H1 (cell line): ENCODE measurements around the gene EEF1AKMT2. TPM values are rescaled to one million over a fixed set of nuclear protein-coding genes. Genes with fewer than 3 reads are reported as not detected.
A peak's percentile ranks its signal among the peaks of the same experiment; 100 is the strongest.

ENCODE experiments used
- CTCF ChIA-PET: fragments of 300-600 bp; sonication (Branson Sonifier 250); formaldehyde crosslinking; loops from one replicate; lab custom pipeline; 2021; ENCODE audit not compliant: partially characterized antibody; lab: Charles Lee
- POLR2A ChIA-PET: fragments of 300-600 bp; sonication (Branson Sonifier 250); formaldehyde crosslinking; loops from one replicate; lab custom pipeline; 2021; ENCODE audit warnings: inconsistent platforms; ENCODE audit not compliant: partially characterized antibody; lab: Charles Lee
- DNase-seq, 2 experiments: peaks; one replicate each; pipeline versions ENCODE4 v3.0.0 to v3.0.0-alpha.2; 2010 to 2022; ENCODE audit warnings: low spot score in 2 of 2, low read depth in 1 of 2, mixed read lengths in 1 of 2
- FAIRE-seq: peaks from 2 replicates; lab custom pipeline; 2011; peaks lifted over from hg19 to GRCh38; lab: Jason Lieb, UNC
- H2AFZ ChIP-seq: 2 replicates; pipeline ENCODE4 v1.8.1; 2012; ENCODE audit warnings: low read length, inconsistent platforms
- H2AK5ac ChIP-seq: 2 replicates; pipeline ENCODE4 v1.6.1; 2013; ENCODE audit warnings: low read depth, low read length
- H2BK120ac ChIP-seq: replicated peaks from 2 replicates; pipeline ENCODE3; 2013; ENCODE audit warnings: low read depth, low read length, inconsistent platforms
- H2BK12ac ChIP-seq: 2 replicates; pipeline ENCODE4 v1.6.1; 2013; ENCODE audit warnings: low read depth, low read length
- H2BK15ac ChIP-seq: 2 replicates; pipeline ENCODE4 v1.6.1; 2013; ENCODE audit warnings: low read length
- H2BK20ac ChIP-seq: 2 replicates; pipeline ENCODE4 v1.6.1; 2013; ENCODE audit warnings: low read length
- H2BK5ac ChIP-seq: 2 replicates; pipeline ENCODE4 v1.6.1; 2013; ENCODE audit warnings: low read depth, low read length
- H3K14ac ChIP-seq: 2 replicates; pipeline ENCODE4 v1.6.1; 2013; ENCODE audit warnings: inconsistent platforms; ENCODE audit not compliant: insufficient read length
- H3K18ac ChIP-seq: 2 replicates; pipeline ENCODE4 v1.6.1; 2013; ENCODE audit warnings: low read length; ENCODE audit errors: extremely low read depth
- H3K23ac ChIP-seq: 2 replicates; pipeline ENCODE4 v1.6.1; 2013; ENCODE audit warnings: inconsistent platforms; ENCODE audit not compliant: insufficient read length
- H3K23me2 ChIP-seq: 2 replicates; pipeline ENCODE4 v1.6.1; 2013; ENCODE audit warnings: low read depth, low read length
- H3K27ac ChIP-seq: 2 replicates; pipeline ENCODE4 v1.6.1; 2011; ENCODE audit warnings: low read depth, low read length, inconsistent platforms
- H3K27me3 ChIP-seq, 4 experiments: replicated peaks in 1 of 4; 1 replicate in 1 of 4; 2 replicates in 3 of 4; pipeline versions ENCODE4 v1.6.1 to v1.8.1; 2011 to 2013; ENCODE audit warnings: low read length in 3 of 4, mild to moderate bottlenecking in 3 of 4, inconsistent platforms in 2 of 4, mixed read lengths in 2 of 4, moderate library complexity in 1 of 4; ENCODE audit not compliant: control insufficient read depth in 3 of 4, insufficient read depth in 3 of 4; ENCODE audit errors: extremely low read depth in 1 of 4
- H3K36me3 ChIP-seq, 4 experiments: 2 replicates each; pipeline versions ENCODE4 v1.6.1 to v1.8.1; 2011 to 2013; ENCODE audit warnings: mild to moderate bottlenecking in 4 of 4, low read length in 3 of 4, moderate library complexity in 2 of 4, control low read depth in 1 of 4, inconsistent platforms in 1 of 4; ENCODE audit not compliant: insufficient read depth in 4 of 4, control insufficient read depth in 2 of 4
- H3K4ac ChIP-seq: replicated peaks from 2 replicates; pipeline ENCODE3; 2013; ENCODE audit warnings: low read length, low read depth, mixed read lengths, inconsistent platforms; ENCODE audit not compliant: insufficient read length
- H3K4me1 ChIP-seq, 4 experiments: replicated peaks in 1 of 4; 1 replicate in 1 of 4; 2 replicates in 3 of 4; pipeline versions ENCODE4 v1.6.1 to v1.8.1; 2011 to 2013; ENCODE audit warnings: low read length in 3 of 4, inconsistent platforms in 2 of 4, mixed read lengths in 1 of 4; ENCODE audit not compliant: insufficient read depth in 4 of 4, control insufficient read depth in 3 of 4
- H3K4me2 ChIP-seq, 2 experiments: 2 replicates each; pipeline versions ENCODE4 v1.6.1 to v1.8.1; 2011 to 2013; ENCODE audit warnings: low read depth in 2 of 2, low read length in 2 of 2, control low read depth in 1 of 2, inconsistent platforms in 1 of 2, mild to moderate bottlenecking in 1 of 2; ENCODE audit not compliant: insufficient read depth in 1 of 2
- H3K4me3 ChIP-seq, 4 experiments: fragments of 200-600, 300-600 bp in 1 of 4; sonication (generic), shearing (Covaris generic), sonication (Bioruptor Twin) in 1 of 4; 2 replicates each; pipeline versions ENCODE4 v1.5.1 to v1.8.1; 2011 to 2016; ENCODE audit warnings: low read length in 4 of 4, low read depth in 3 of 4, control low read depth in 2 of 4, inconsistent platforms in 2 of 4, mild to moderate bottlenecking in 2 of 4, mixed read lengths in 1 of 4, moderate library complexity in 1 of 4; ENCODE audit not compliant: insufficient read depth in 2 of 4; ENCODE audit errors: extremely low read depth in 1 of 4
- H3K56ac ChIP-seq: replicated peaks from 2 replicates; pipeline ENCODE3; 2013; ENCODE audit warnings: low read depth, mild to moderate bottlenecking, mixed read lengths, low read length, inconsistent platforms; ENCODE audit not compliant: insufficient read length
- H3K79me1 ChIP-seq: 2 replicates; pipeline ENCODE4 v1.6.1; 2013; ENCODE audit warnings: low read depth, low read length, control low read depth
- H3K79me2 ChIP-seq, 2 experiments: 2 replicates each; pipeline versions ENCODE4 v1.6.1 to v1.8.1; 2012 to 2013; ENCODE audit warnings: low read length in 2 of 2, mild to moderate bottlenecking in 2 of 2, inconsistent platforms in 1 of 2; ENCODE audit not compliant: insufficient read depth in 2 of 2, control insufficient read depth in 1 of 2
- H3K9ac ChIP-seq, 4 experiments: replicated peaks in 1 of 4; 1 replicate in 1 of 4; 2 replicates in 3 of 4; pipeline versions ENCODE4 v1.6.1 to v1.8.1; 2011 to 2013; ENCODE audit warnings: low read depth in 3 of 4, low read length in 3 of 4, control low read depth in 2 of 4, mild to moderate bottlenecking in 2 of 4, moderate library complexity in 2 of 4, inconsistent platforms in 1 of 4; ENCODE audit errors: extremely low read depth in 1 of 4
- H3K9me3 ChIP-seq, 2 experiments: 2 replicates each; pipeline versions ENCODE4 v1.6.1 to v1.8.1; 2012 to 2013; ENCODE audit warnings: mild to moderate bottlenecking in 2 of 2, moderate library complexity in 2 of 2, control low read depth in 1 of 2, inconsistent platforms in 1 of 2, low read depth in 1 of 2, low read length in 1 of 2, mixed read lengths in 1 of 2; ENCODE audit not compliant: insufficient read depth in 2 of 2
- H4K20me1 ChIP-seq, 2 experiments: replicated peaks in 1 of 2; 2 replicates each; pipeline versions ENCODE3 to v1.8.1; 2011 to 2013; ENCODE audit warnings: inconsistent platforms in 2 of 2, low read length in 2 of 2, mild to moderate bottlenecking in 1 of 2; ENCODE audit not compliant: insufficient read depth in 2 of 2, control insufficient read depth in 1 of 2
- H4K5ac ChIP-seq: 2 replicates; pipeline ENCODE4 v1.6.1; 2013; ENCODE audit warnings: low read length, low read depth, mixed read lengths, inconsistent platforms; ENCODE audit not compliant: insufficient read length
- H4K8ac ChIP-seq: 2 replicates; pipeline ENCODE4 v1.8.0; 2013; ENCODE audit warnings: mild to moderate bottlenecking, moderate library complexity, low read length, inconsistent platforms; ENCODE audit not compliant: insufficient read depth; ENCODE audit errors: extremely low read depth
- H4K91ac ChIP-seq: replicated peaks from 2 replicates; pipeline ENCODE3; 2013; ENCODE audit warnings: low read length, mixed read lengths, inconsistent platforms; ENCODE audit not compliant: insufficient read length
- CHD2 ChIP-seq: IDR thresholded peaks from 2 replicates; pipeline ENCODE4 v1.6.1; 2012; ENCODE audit warnings: low read length, improper control_type of control experiment
- CTBP2 ChIP-seq: IDR thresholded peaks from 2 replicates; pipeline ENCODE4 v1.7.0; 2011; ENCODE audit warnings: borderline replicate concordance, mild to moderate bottlenecking, moderate library complexity, mixed read lengths, low read length; ENCODE audit not compliant: insufficient read depth, insufficient read length
- JUN ChIP-seq: IDR thresholded peaks from 2 replicates; pipeline ENCODE4 v1.6.1; 2011; ENCODE audit warnings: low read depth, mild to moderate bottlenecking, improper control_type of control experiment, low read length
- SAP30 ChIP-seq: fragments of 300-600 bp; sonication (generic); IDR thresholded peaks from 2 replicates; pipeline ENCODE4 v1.7.1; 2012; ENCODE audit warnings: low read length, moderate library complexity, mild to moderate bottlenecking, inconsistent platforms; ENCODE audit not compliant: insufficient read depth, insufficient replicate concordance
- SP1 ChIP-seq: IDR thresholded peaks from 2 replicates; pipeline ENCODE4 v1.6.1; 2011; ENCODE audit warnings: low read depth, low read length
- SP4 ChIP-seq: IDR thresholded peaks from 2 replicates; pipeline ENCODE4 v1.6.1; 2012; ENCODE audit warnings: low read length, inconsistent platforms
- TCF12 ChIP-seq: IDR thresholded peaks from 2 replicates; pipeline ENCODE4 v1.6.1; 2011; ENCODE audit warnings: low read depth, mild to moderate bottlenecking, low read length
- WGBS, 2 experiments: shearing (Covaris generic) in 1 of 2; methylation state at CpG; one replicate each; pipeline versions ENCODE4 v1.1.6 to v1.1.7; 2013 to 2015; ENCODE audit warnings: low lambda C conversion rate in 2 of 2, mixed read lengths in 2 of 2, inconsistent platforms in 1 of 2, low coverage in 1 of 2, missing lambda C conversion rate in 1 of 2; ENCODE audit not compliant: insufficient replicate concordance in 2 of 2, insufficient coverage in 1 of 2, insufficient read length in 1 of 2; ENCODE audit errors: extremely low coverage in 1 of 2, missing lambda C conversion rate in 1 of 2; 5-methylcytosine and 5-hydroxymethylcytosine counted together
- polyA plus RNA-seq, 7 experiments: library from polyadenylated mRNA; depleted of rRNA in 3 of 7; stranded (reverse) in 5 of 7; unstranded in 2 of 7; fragments of >200 nt in 5 of 7; fragments of 200-250 nt in 2 of 7; gene quantifications; 1 replicate in 5 of 7; 2 replicates in 1 of 7; 4 replicates in 1 of 7; pipeline versions ENCODE4 v1.2.1 to v1.2.3, GENCODE V29; 2011 to 2013; ENCODE audit warnings: missing spikeins in 2 of 7, mixed read lengths in 2 of 7
- total RNA-seq: library from RNA; stranded (reverse); fragmentation: NEBNext Ultra II Directional; extraction: Animal tissue kit (Norgen Biotek cat#: 25700); gene quantifications from 2 replicates; pipeline ENCODE4 v1.2.1, GENCODE V29; 2021

The EEF1AKMT2 gene
- total and polyA plus RNA-seq, 2 of the 8 experiments (the other 6 are each of a cell fraction or from before 2014, with no cell fraction given): 9.8 to 26.8 TPM

DNA sequence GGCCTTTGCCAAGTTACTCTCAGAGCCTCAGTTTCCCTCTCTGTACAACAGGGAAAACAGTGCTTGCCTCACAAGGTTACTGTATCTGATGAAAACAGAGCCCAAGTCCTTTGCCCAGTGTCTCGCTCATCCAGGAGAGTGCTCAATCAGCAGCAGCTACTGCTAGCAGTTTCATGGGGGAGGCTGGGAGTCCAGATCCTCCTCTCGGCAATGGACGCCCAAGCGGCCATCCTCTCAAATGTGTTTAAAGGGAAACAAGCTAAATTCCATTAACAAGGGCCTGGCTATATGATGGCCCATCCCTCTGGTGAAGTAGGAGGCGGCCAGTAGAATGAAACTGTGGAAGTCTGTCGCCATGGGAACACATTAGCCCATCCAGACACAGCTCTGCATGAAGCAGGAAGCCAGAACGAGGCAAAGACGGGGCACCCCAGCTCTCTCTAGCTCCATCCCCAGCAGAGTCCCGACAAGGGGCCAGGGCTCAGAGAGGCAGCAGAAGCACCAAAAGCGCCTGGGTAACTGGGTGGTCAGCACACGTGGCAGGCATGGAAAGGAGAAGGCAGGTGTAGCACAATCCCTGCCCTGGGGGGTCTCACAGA, 82.7 kb downstream of the EEF1AKMT2 start:
- Histone ChIP-seq H3K4me3 (no peak overlapping the region), H3K79me1 (no peaks in the 10 kb centered on the region; the same call in 1 of the 2 replicates), H3K4me2 (0 out of 4 replicates have a peak overlapping the region, but pooled peaks of 1 of the 2 experiments have one; percentile 4), H3K4me1 (peaks cover 3 to 21% (median 13%) of the 10 kb centered on the region in 4 experiments; a peak in 6 of 7 replicates), H3K4ac (no peak overlapping the region), H2BK12ac (no peak overlapping the region), H3K23me2 (no peaks in the 10 kb centered on the region), H3K9ac (peak overlapping the region in 1 of 4 experiments; percentile 28; a peak in 1 of 7 replicates), H2BK120ac (no peak overlapping the region), H2BK5ac (0 out of 2 replicates have a peak overlapping the region, but pooled peaks have one; percentile 27), H3K23ac (no peak overlapping the region), H2BK15ac (no peak overlapping the region), H3K27ac (no peak overlapping the region), H2BK20ac (no peak overlapping the region), H4K8ac (no peak overlapping the region), H4K20me1 (peaks cover 3 to 13% of the 10 kb centered on the region in 2 experiments), H3K9me3 (no peaks in the 10 kb centered on the region), H3K36me3 (no peaks in the 10 kb centered on the region), H3K27me3 (no peaks in the 10 kb centered on the region), H3K14ac (no peak overlapping the region), H2AFZ (no peak overlapping the region), H3K18ac (no peak overlapping the region; the same call in 1 of the 2 replicates), H3K56ac (no peak overlapping the region), H2AK5ac (no peak overlapping the region), H3K79me2 (no peaks in the 10 kb centered on the region), H4K5ac (no peak overlapping the region), H4K91ac (no peak overlapping the region)
- FAIRE-seq (no peak), DNase-seq (no peak)
- POLR2A ChIA-PET: interaction anchor here (0.8 kb wide), 1 partner anchor 23 kb away, joined by 3 read pairs; no protein-coding TSS in a partner anchor
- WGBS, 2 experiments: 70% methylated on average over 11 of the region's 11 CpGs; no CpG with 5 or more reads in 1 of the 2 experiments
- CTCF ChIA-PET: interaction anchor here (0.6 to 3.3 kb wide), 10 partner anchors 10 to 216 kb away, joined by 3 to 30 read pairs (median 6); no protein-coding TSS in a partner anchor
- TF ChIP-seq SP4 (no peak), TCF12 (no peak), SAP30 (no peak), SP1 (no peak), CHD2 (no peak), JUN (no peak), CTBP2 (no peak)
